Fibroblast of upper back skin (primary cell): ENCODE results near the gene ZC3H10.
"Not testable (repeated sequence)": the region's sequence is repeated elsewhere in the genome, so short reads cannot be mapped to it uniquely, and the experiment has no call there.

Source experiments
- DNase-seq: peaks from one replicate; pipeline ENCODE4 v3.0.0-alpha.2; 2013

ZC3H10 gene

GRCh38 chr12:56156464-56157200, 38.6 kb downstream of the ZC3H10 start:
- not testable (repeated sequence) for DNase-seq

GRCh38 chr12:56157201-56158028, 39.3 kb downstream of the ZC3H10 start:
- peak; percentile 91 for DNase-seq

- DNase-seq, result peak; percentile 98
These were observed 40.2 kb downstream of the ZC3H10 start, which contains the start of gene MYL6 for GRCh38 chr12:56158029-56158925. MYL6 (plus strand) TSS chr12:56158359; CDS start chr12:56158402, 43 bp downstream.

GRCh38 chr12:56158926-56159461, 40.9 kb downstream of the ZC3H10 start:
- DNase-seq, result peak; percentile 77

GRCh38 chr12:56159482-56160192, 41.6 kb downstream of the ZC3H10 start:
- no peak for DNase-seq

- no peak for DNase-seq
These were observed 42.2 kb downstream of the ZC3H10 start for GRCh38 chr12:56160193-56160763.

GRCh38 chr12:56160894-56161689, 43.0 kb downstream of the ZC3H10 start:
- no peak for DNase-seq

GRCh38 chr12:56161690-56162351, 43.8 kb downstream of the ZC3H10 start:
- no peak for DNase-seq

GRCh38 chr12:56162468-56163290, 44.6 kb downstream of the ZC3H10 start:
- DNase-seq, result no peak

- no peak for DNase-seq
These were observed 45.7 kb downstream of the ZC3H10 start for GRCh38 chr12:56163533-56164344.

- DNase-seq, result no peak
These were observed 46.3 kb downstream of the ZC3H10 start for GRCh38 chr12:56164345-56164729.

GRCh38 chr12:56165369-56165768, 47.3 kb downstream of the ZC3H10 start:
- no peak for DNase-seq

- no peak for DNase-seq
These were observed 51.2 kb downstream of the ZC3H10 start for GRCh38 chr12:56169229-56169759.

- no peak for DNase-seq
These were observed 54.8 kb downstream of the ZC3H10 start for GRCh38 chr12:56172839-56173238.
